HG03025 (cell line): ENCODE data around the gene PRMT1.
A peak's percentile ranks its signal among the peaks of the same experiment; 100 is the strongest.
"Not testable (repeated sequence)": the region's sequence is repeated elsewhere in the genome, so short reads cannot be mapped to it uniquely, and the experiment has no call there.

Experiments used
- ATAC-seq: cut with Tn5 transposase; IDR thresholded peaks from one replicate; pipeline ENCODE4 v1.9.1; 2021; ENCODE audit warnings: mild to moderate bottlenecking, moderate library complexity; ENCODE audit not compliant: unreplicated experiment, low FRiP score

The PRMT1 gene

DNA sequence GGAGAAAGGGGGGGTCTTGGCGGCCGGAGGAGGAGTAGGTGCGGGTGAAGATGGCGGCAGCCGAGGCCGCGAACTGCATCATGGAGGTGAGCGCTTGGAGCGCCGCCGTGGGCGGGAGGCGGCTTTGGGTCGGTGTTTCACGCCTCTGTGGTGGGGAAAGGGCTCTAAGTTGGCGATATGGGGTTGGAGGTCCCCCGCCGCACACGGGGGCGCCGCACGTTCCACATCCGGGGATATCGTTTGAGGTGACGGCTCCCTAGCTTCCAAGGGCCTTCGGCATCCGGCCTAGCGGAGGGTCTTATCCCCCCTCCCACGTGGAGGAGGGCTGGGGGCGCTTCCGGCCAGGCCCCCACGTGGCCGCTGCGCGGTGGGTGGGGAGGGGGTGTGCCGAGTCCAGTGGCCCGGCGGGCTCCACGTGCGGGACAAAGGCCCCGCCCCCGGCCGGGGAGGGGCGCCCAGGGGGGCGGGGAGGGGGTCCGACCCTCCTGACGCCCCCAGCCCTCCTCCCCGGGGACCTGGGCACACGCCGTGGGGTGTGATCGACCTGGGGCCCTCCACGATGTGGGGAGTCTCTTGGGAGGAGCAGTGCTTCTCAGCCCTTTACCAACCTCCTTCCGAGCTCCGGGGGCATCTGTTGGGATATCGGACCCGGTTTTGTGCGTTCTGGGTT lies at the start of gene PRMT1:
Gene PRMT1 (plus strand): TSS at position 41 of the 670 bp plus-strand sequence. CDS start 10 bp downstream, at position 51.
- ATAC-seq: no peak

DNA sequence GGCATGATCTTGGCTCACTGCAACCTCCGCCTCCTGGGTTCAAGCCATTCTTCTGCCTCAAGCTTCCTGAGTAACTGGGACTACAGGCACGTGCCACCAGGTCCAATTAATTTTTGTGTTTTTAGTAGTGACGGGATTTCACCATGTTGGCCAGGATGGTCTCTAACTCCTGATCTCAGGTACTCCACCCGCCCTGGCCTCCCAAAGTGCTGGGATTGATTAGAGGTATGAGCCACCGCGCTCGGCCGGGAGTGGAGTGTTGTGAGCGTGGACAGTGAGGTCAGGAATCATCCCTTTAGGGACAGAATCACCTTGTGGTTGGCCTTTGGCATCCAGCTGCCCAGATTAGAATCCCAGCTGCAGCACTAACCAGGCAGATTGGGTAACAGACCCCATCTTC lies 47.4 kb upstream of the PRMT1 start:
- ATAC-seq: no peak

DNA sequence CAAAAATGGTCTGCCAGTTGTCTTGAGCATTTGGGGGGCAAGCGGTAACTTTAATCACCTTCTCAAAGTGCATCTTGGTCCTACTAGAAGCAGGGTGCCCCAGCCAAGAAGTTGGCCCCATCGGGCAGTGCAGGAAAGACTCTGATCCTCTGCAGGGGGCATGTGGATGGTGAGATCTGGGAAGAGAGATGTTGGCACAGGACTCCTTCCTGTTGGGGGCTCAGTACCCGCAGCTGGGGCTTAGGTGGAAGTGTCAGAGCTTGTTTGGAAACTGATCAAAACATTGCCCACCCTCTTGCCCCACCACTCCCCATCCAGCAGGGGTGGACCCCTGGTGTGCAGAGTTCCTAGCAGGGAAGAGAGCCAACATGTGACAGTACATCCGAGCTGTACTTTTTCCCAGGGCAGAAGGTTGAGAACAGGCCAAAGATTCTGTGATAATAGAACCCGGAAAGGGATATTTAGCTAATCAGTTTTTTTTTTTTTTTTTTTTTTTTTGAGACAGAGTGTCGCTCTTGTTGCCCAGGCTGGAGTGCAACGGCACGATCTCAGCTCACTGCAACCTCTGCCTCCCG lies 46.0 kb upstream of the PRMT1 start:
- no peak for ATAC-seq

DNA sequence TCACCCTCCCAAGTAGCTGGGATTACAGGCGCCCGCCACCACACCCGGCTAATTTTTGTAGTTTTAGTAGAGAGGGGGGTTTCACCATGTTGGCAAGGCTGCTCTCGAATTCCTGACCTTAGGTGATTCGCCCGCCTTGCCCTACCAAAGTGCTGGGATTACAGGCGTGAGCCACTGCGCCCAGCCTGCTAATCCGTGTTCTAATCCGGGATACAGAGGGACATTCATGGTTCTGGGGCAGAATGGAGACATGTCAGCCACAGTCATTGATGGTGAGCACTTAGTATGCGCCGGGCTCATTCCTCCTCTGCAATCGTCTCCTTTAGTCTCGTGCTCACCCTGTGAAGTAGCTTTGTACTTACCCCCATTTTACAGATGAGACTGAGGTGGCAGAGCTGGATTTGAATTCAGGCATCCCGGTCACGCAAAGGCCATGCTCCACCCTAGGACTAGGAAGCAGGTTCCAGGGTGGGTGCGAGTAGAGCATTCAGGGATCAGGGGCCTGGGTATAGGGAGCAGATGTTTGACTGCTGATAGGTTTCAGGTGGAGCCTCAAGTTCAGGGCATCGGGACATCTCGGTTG lies 45.4 kb upstream of the PRMT1 start:
- no peak for ATAC-seq

DNA sequence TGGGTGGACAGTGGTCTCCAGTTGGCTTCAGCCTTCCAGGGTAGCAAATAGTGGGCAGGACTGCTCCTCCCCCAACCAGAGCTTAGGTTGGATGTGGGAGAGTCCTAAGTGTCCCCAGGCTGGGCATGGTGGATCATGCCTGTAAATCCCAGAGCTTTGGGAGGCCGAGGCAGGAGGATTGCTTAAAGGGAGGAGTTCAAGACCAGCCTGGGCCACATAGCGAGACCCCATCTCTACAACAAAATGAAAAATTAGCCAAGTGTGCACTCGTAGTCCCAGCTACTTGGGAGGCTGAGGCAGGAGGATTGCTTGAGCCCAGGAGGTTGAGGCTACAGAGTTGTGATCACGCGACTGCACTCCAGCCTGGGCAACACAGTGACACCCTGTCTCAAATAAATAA lies 44.5 kb upstream of the PRMT1 start:
- no peak for ATAC-seq

DNA sequence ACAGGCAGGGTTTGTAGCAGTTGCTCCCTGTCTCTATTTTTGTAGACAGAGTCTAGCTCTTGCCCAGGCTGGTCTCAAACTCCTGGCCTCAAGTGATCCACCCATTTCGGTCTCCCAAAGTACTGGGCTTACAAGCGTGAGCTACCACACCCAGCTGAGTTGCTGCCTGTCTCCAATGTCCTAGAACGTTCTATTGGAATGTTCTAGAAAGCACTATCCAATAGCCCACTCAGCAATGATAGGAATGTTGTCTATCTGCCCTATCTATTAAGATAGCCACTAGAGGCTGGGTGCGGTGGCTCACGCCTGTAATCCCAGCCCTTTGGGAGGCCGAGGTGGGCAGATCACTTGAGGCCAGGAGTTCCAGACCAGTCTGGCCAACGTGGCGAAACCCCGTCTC lies 43.8 kb upstream of the PRMT1 start:
- ATAC-seq: not testable (repeated sequence)

DNA sequence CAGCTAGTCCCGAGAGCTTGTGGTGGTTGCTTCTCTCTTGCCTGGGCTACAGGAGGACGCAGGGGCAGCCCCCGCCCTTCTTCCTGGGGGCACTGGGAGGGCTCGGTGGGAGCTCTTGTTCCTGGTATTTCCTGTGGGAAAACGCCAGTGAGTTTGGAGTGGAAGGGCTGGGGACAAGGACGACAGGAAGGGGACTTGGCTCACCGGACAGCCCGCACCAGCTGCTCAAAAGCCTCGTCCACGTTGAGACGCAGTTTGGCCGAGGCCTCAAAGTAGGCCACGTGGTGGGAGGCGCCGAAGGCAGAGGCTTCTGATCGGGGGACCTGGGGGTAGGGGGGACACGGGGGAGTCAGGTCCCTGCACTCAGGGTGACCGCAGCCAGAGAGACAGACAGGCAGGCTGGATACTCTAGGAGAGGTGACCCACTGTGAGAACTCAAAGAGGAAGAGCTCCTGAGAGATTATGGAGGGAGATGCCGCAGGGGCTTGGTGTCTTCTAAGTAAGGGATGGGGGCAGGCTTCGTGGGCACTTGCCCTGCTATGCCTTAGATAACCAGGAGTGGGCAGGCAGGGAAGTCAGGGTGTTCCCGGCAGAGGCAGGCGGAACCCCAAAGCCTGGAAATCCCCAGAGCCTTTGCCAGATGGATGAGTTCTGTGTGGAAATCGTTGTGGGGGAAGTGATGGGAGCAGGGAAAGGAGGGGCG lies 41.4 kb upstream of the PRMT1 start:
- no peak for ATAC-seq

DNA sequence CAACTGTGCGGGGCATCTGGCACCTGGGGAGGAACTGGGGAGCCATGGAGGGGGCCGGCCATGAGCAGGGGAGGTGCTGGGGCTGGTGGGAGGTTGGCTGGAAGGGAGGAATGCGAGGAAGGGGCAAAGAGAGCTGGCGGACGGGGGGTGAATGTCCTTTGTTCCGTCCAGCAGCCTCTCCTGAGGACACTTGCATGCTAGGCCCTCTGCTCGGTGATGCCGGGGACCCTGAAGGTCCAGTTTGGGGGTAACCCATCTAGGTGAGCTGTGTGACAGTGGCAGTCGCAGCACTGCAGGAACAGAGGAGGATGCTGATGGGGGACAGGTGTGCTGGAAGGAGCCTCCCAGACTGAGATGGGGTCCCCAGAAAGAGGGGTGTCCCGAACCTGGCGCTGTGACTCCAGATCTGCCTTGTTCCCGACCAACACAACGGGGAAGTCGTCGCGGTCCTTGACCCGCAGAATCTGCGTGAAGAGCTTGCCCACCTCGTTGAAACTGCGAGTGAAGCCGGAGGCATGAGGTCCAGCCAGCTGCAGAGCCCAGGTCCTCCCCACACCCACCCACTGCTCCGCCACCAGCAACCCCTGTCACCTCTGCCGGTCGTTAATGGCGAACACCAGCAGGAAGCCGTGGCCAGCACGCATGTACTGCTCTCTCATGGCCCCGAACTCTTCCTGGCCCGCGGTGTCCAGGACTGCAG lies 40.7 kb upstream of the PRMT1 start:
- ATAC-seq: no peak

DNA sequence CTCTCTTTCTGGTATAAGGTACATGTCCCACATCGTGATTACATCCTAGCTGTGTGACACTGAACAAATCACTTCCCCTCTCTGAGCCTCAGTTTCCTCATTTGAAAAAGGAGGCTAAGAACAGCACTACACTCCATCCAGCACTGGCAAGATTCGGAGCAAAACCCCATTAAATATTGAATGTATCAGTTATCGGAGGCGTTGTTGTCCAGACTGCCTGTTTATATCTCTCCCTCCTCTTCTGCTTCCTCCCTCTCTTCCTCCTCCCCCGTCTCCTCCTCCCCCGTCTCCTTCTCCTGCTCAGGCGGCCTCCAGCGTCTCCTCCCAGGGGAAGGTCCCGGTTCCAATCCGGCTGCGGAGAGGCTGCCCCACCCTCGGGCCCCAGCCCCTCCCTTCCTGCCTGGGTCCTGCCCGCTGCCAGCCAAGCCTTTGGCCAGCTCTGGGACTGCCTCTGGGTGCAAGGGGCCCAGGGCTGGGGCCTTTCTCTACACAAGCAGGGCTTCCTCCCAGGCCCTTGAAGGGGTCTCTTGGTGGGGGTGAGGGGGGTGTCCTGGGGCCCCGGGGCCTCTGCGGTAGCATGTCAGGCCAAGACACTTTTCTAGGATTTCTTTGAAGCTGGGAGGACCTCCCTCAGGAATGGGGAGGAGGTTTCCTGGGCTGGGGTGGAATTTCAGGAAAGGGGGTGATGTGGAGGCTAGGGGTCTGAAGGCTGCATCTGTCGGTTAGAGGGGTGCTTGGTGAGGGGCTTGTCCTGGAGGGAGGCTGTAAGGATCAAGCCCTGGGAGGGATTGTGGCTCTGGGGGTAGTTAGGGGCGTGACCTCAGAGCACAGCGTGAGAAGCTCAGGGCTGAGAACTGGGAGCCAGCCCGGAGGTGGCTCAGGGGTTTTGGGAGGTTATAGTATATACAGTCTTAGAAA lies 39.0 kb upstream of the PRMT1 start:
- no peak for ATAC-seq

DNA sequence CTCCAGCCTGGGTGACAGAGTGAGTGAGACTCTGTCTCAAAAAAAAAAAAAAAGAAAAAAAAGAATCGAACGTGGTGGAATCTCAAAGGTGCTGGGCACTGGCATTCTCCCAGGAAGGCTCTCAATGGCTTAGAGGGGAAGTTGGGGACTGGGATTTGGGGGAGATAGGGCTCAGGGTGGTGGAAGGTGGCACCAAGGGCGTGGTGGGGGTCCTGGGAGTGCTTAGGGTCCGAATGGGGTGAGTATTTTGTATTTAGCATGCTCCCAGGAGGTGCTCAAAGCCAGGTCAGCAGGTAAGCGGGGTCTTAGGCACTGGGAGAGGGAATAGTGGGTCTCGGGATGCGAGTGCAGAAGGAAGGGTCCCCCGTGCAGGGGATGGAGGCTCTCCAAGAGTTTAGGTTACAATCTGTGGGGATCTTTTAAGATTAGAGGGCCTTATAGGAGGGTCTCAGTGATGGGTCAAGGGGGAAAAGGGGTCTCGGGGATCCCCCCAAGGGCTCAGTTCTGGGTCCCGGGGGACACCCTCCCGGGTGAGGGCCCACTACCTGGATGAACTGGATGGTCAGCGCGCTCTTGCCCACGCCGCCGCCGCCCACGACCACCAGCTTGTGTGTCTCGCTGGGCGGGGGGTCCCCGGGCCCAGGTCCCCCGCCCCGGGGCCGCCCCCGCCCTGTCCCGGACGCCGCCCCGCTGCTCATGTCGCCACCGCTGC lies 37.5 kb upstream of the PRMT1 start:
- no peak for ATAC-seq

DNA sequence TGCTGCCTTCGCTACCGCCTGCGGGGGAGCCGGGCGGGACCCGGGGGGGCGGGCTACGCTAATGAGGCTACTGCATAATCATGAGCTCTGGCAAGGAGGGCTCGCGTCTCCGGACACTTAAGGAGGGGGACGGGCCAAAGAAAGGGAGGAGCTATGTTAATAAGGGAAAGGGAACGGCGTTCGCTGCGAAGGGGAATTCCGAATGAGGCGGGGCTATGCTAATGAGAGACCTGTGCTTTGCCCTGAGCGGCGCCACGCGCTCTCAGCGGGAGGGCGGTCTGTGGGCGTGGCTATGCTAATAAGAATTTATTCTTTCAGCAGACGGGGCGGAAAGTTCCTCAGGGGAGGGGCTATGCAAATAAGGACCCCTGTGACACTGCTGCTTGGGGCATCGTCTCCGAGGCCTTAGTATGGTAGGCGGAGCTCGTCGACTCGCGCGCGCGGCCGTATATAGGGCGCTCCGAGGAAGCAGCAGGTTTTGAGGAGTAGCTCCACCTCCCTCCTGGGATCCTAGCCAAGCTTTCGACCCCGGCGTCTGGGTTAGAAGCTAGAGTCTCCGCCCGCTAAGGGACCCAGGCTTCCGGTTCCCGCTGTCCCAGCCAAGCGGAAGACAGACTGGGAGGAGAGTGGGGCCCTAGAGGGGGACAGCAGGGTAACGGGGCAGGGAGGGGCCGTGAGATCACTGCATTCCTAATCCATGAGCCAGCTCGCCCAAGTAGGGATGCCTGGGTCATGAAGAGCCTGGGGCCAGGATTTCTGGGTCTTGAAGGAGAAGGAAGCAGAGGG lies 36.8 kb upstream of the PRMT1 start, which contains the start of gene RRAS:
Gene RRAS (minus strand): TSS at position 31 of the 786 bp plus-strand sequence. CDS start 45 bp downstream, outside the sequence.
- ATAC-seq: peak; percentile 46

DNA sequence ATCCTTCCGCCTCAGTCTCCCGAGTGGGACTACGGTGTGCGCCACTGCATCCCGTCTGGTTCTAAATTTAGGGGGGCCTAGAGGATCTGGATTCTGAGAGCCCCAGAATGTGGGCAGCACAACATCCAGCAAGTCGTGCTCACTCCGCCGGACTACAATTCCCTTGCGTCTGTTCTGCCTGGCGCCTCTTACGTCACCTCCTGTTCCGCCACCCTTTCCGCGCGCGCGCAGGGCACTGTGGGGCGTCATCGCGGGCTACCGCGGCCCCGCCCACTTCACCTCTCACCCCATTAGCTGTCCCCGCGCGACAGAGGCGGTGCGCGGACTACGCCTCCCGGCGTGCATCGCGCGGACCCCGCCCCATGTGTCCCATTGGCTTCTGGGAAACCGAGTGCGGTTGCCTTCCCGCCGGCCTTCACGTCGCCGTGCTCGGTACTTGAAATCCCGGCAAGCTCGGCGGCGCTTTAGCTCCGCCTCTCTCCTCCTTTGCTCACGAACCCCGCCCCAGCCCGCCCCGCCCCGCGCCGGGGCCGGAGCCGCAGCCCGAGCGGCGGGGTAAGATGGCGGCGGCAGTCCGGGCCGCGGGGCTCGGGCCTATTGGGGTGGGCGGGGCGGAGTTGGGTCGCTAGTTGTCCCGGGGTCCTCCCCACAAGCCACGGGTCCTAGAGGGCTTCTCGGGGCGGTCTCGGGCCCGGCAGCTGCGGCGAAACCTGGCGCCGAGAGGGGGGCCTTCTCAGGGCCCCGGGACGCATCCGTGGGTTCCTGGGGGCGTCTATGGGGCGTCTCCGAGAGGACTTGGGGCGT lies 35.2 kb upstream of the PRMT1 start, which contains the start of gene SCAF1:
Gene SCAF1 (plus strand): TSS at position 522 of the 804 bp plus-strand sequence. CDS start 2,818 bp downstream, outside the sequence.
- ATAC-seq: peak; percentile 64

DNA sequence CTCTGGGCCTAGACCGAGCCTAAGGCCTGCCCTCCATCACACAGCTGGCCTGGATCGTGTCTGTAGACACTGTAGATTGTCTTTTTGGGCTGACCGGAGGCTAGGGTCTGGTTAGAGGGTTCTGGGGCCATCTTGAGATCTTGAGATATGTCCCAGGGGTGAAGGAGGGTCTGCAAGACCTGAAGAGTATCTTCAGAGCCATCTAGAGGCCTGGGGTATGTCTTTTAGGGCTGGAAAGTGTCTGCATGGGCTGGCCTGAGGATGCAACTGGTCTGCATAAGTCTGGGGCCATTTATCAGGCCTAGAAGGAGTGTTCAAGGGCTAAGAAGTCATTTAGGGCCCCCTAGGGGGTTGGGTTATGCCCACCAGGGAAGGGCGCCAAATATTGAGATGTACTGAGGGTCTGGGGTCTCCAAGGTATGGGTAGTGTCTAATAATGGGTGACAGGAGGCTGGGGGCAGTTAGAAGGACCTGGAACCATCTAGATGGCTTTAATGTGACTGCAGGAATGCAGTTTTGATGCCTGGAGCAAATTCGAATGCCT lies 34.5 kb upstream of the PRMT1 start:
- ATAC-seq: no peak

DNA sequence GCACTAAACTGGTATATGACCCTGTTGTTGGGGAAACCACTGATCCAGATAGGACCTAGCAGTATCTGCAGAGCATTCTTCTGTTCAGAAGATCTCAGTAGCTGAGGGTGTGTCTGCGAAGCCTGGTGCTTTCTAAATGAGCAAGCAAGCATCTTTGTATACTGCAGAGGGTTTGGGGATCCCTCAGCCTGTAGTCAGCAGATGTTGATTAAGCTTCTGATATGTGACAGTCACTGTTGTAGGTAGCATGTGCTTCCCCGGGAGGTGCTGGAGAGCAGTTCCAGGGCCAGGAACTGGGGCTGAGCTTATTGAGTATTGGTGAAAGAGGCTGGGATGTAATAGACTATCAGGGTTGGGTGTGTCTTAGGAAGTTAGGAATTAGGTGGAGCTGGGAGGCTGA lies 33.6 kb upstream of the PRMT1 start:
- ATAC-seq: no peak

DNA sequence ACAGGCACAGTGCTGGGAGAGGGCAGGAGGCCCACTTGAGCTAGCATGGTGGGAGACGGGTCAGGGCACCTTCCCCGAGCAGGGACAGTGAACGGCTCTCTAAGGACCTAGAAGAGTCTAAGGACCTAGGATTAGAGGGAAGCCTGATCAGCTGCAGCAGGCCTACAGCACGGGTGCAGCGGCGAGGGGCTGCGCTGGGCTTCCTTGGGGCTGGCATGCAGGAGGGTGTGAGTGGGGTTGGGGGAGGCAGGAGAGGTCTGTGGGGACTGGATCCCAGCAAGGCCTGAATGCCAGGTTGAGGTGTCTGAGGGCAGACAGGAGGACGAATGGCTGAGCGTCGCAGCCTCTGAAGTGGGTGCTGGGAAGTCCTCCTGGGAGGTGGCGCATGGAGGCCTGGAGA lies 31.5 kb upstream of the PRMT1 start:
- ATAC-seq: no peak

DNA sequence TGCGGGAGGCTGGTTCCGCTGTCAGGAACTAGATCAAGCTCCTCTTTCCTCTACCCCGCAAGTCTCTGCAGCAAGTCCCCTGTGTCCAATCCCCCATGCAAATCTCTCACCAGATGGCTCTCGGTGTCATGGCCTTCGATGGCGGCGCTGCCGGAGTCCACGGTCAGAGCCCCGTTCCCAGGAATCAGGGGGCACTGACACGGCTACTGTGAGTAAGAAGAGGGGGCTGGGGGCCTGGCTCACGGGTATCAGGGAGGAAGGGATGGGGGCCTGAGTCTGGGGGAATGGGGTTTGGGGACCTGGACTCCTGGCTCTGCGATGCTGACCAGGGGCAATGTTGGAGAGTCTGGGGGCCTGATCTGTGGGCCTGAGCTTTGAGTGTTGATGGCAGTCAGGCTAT lies 31.1 kb upstream of the PRMT1 start:
- no peak for ATAC-seq

DNA sequence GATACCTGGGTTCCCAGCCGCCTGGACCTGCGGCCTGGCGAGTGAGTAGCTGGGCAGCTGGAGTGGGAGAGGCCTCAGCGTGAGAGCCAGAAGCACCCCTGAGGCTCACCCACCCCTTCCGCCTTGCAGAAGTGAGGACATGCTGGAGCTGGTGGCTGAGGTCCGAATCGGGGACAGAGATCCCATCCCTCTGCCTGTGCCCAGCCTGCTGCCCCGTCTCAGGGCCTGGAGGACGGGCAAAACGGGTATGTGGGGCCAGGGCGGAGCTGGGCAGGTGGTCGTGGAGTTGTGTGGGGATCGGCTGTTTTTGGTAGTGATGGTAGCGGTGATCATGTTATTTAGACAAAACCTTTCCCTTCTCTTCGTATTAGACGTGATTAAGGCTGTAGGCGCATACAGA lies 30.5 kb upstream of the PRMT1 start:
- ATAC-seq: no peak
